Upper lobe of left lung (tissue), 6 donors: ENCODE data around the gene KCNQ2. TPM values are rescaled to one million over a fixed set of nuclear protein-coding genes. Genes with fewer than 3 reads are reported as not detected.

Experiments used
- ATAC-seq, 2 donors: fragments of 200-7000 bp; cut with Tn5 transposase; one replicate each; pipeline ENCODE4 v1.9.1; 2022; ENCODE audit warnings: mild to moderate bottlenecking in 2 of 2, moderate library complexity in 2 of 2; ENCODE audit not compliant: low FRiP score in 2 of 2
- DNase-seq, 2 donors: peaks; one replicate each; pipeline ENCODE4 v3.0.0-alpha.2; 2019 to 2020
- H3K27ac ChIP-seq, 4 donors: fragments of 200-600 bp; sonication (generic); one replicate each; pipeline ENCODE4 v1.5.1; 2016 to 2019
- H3K27me3 ChIP-seq, 4 donors: fragments of 200-600 bp; sonication (generic); one replicate each; pipeline ENCODE4 v1.5.1; 2017 to 2019
- H3K36me3 ChIP-seq, 4 donors: fragments of 200-600 bp; sonication (generic); one replicate each; pipeline ENCODE4 v1.5.1; 2016 to 2019
- H3K4me1 ChIP-seq, 4 donors: fragments of 200-600 bp; sonication (generic); one replicate each; pipeline ENCODE4 v1.5.1; 2018 to 2019
- H3K4me3 ChIP-seq, 4 donors: fragments of 200-600 bp; sonication (generic); one replicate each; pipeline ENCODE4 v1.5.1; 2017 to 2019; ENCODE audit warnings: mild to moderate bottlenecking in 2 of 4, moderate library complexity in 1 of 4
- H3K9me3 ChIP-seq, 4 donors: fragments of 200-600 bp; sonication (generic); one replicate each; pipeline ENCODE4 v1.5.1; 2018 to 2019
- CTCF ChIP-seq, 6 experiments: fragments of 450-650 bp in 4 of 6; fragments of 200-600 bp in 2 of 6; sonication (generic) in 2 of 6; IDR thresholded peaks; one replicate each; pipeline ENCODE4 v1.5.1; 2016 to 2019; ENCODE audit warnings: antibody characterized with exemption in 6 of 6
- EP300 ChIP-seq, 4 donors: sonication (generic); formaldehyde crosslinking; IDR thresholded peaks; one replicate each; pipeline ENCODE4 v1.5.1; 2017; ENCODE audit warnings: antibody characterized with exemption in 4 of 4, control low read depth in 2 of 4
- POLR2A ChIP-seq, 4 donors: fragments of 450-650 bp; IDR thresholded peaks; one replicate each; pipeline ENCODE4 v1.5.1; 2016 to 2017; ENCODE audit warnings: antibody characterized with exemption in 4 of 4, mild to moderate bottlenecking in 2 of 4
- POLR2AphosphoS5 ChIP-seq, 2 donors: sonication (generic); formaldehyde crosslinking; IDR thresholded peaks; one replicate each; pipeline ENCODE4 v1.5.1; 2017; ENCODE audit warnings: antibody characterized with exemption in 2 of 2
- WGBS, 2 donors: methylation state at CpG; one replicate each; pipeline ENCODE4 v1.1.5; 2017 to 2018; 5-methylcytosine and 5-hydroxymethylcytosine counted together
- total RNA-seq, 6 donors: library from RNA; depleted of rRNA in 4 of 6; stranded (reverse); fragments of >200 nt in 4 of 6; gene quantifications; one replicate each; pipeline versions ENCODE4 v1.1.0 to v1.2.1, GENCODE V29; 2016 to 2021
- donor health status: DM: no; HTN: no; CAD: no; lungs with moderate emphysema.
- donor health status: DM: no; HTN: yes; CAD: no; lungs with severe emphysema.

Gene KCNQ2
- total RNA-seq, 6 donors from 2014 or later, result 0.66 TPM; not detected in 5

GRCh38 chr20:63478346-63479302 is 6.2 kb upstream of the KCNQ2 start:
- peak in 1 of 2 donors; percentile 74 for DNase-seq
- no peaks in the 10 kb centered on the region for H3K9me3 ChIP-seq
- TF ChIP-seq POLR2A (IDR thresholded peaks at IDR 0.05) (no peak), POLR2AphosphoS5 (IDR thresholded peaks at IDR 0.05) (no peak), CTCF (IDR thresholded peaks at IDR 0.05) (no peak)
- H3K4me3 ChIP-seq, result no peak overlapping the region
- no peak for ATAC-seq
- H3K27me3 ChIP-seq, result peaks cover 0 to 18% (median 4%) of the 10 kb centered on the region in 4 donors
- no peak overlapping the region for H3K27ac ChIP-seq
- peaks cover 0 to 9% (median 5%) of the 10 kb centered on the region in 4 donors for H3K4me1 ChIP-seq
- H3K36me3 ChIP-seq, result no peaks in the 10 kb centered on the region
- 86 to 89% methylated on average over 17 to 33 of the region's 34 CpGs for WGBS, 2 donors

GRCh38 chr20:63477944-63478343 is 5.5 kb upstream of the KCNQ2 start:
- no peak overlapping the region for H3K27ac ChIP-seq
- no peak for DNase-seq
- peaks cover 0 to 25% (median 7%) of the 10 kb centered on the region in 4 donors for H3K27me3 ChIP-seq
- ATAC-seq, result no peak
- peaks cover 0 to 2% (median under 1%) of the 10 kb centered on the region in 4 donors for H3K4me1 ChIP-seq
- TF ChIP-seq EP300 (IDR thresholded peaks at IDR 0.05) (no peak), CTCF (IDR thresholded peaks at IDR 0.05) (no peak), POLR2AphosphoS5 (IDR thresholded peaks at IDR 0.05) (no peak), POLR2A (IDR thresholded peaks at IDR 0.05) (no peak)
- no peaks in the 10 kb centered on the region for H3K36me3 ChIP-seq
- WGBS, 2 donors, result 64 to 74% methylated on average over 17 of the region's 17 CpGs
- no peaks in the 10 kb centered on the region for H3K9me3 ChIP-seq
- H3K4me3 ChIP-seq, result no peak overlapping the region

- H3K4me3 ChIP-seq, result no peak overlapping the region
- no peak overlapping the region for H3K27ac ChIP-seq
- H3K4me1 ChIP-seq, result peaks cover 1 to 5% (median 2%) of the 10 kb centered on the region in 4 donors
- TF ChIP-seq CTCF (IDR thresholded peaks at IDR 0.05), result no peak
- no peak for TF ChIP-seq POLR2AphosphoS5 (IDR thresholded peaks at IDR 0.05)
- TF ChIP-seq POLR2A (IDR thresholded peaks at IDR 0.05), result no peak
- TF ChIP-seq EP300 (IDR thresholded peaks at IDR 0.05), result no peak
- H3K36me3 ChIP-seq, result no peaks in the 10 kb centered on the region
- H3K27me3 ChIP-seq, result peaks cover 0 to 28% (median 9%) of the 10 kb centered on the region in 4 donors
- DNase-seq (peak in 1 of 2 donors; percentile 59), ATAC-seq (no peak)
- H3K9me3 ChIP-seq, result no peaks in the 10 kb centered on the region
- WGBS, 2 donors, result 33 to 36% methylated on average over 15 to 20 of the region's 21 CpGs
These were observed 4.7 kb upstream of the KCNQ2 start for GRCh38 chr20:63477061-63477616.

- Histone ChIP-seq H3K36me3 (no peaks in the 10 kb centered on the region), H3K9me3 (no peaks in the 10 kb centered on the region), H3K27ac (no peak overlapping the region), H3K27me3 (peaks cover 0 to 42% (median 23%) of the 10 kb centered on the region in 4 donors), H3K4me3 (no peak overlapping the region), H3K4me1 (peaks cover 10 to 13% (median 12%) of the 10 kb centered on the region in 4 donors)
- WGBS, 2 donors, result 13% methylated on average over 6 to 16 of the region's 16 CpGs
- TF ChIP-seq EP300 (IDR thresholded peaks at IDR 0.05), result no peak
- TF ChIP-seq CTCF (IDR thresholded peaks at IDR 0.05), result no peak
- TF ChIP-seq POLR2AphosphoS5 (IDR thresholded peaks at IDR 0.05), result no peak
- no peak for TF ChIP-seq POLR2A (IDR thresholded peaks at IDR 0.05)
- ATAC-seq, result no peak
- DNase-seq, result peak in 1 of 2 donors; percentile 69
These were observed 2.8 kb upstream of the KCNQ2 start for GRCh38 chr20:63475209-63475608.
